GM19023 (cell line): ENCODE measurements around the gene ANK2.
A peak's percentile ranks its signal among the peaks of the same experiment; 100 is the strongest.

Experiments
- ATAC-seq: cut with Tn5 transposase; IDR thresholded peaks from one replicate; pipeline ENCODE4 v1.9.1; 2021; ENCODE audit warnings: mild to moderate bottlenecking, moderate library complexity; ENCODE audit not compliant: unreplicated experiment

ANK2 gene

DNA sequence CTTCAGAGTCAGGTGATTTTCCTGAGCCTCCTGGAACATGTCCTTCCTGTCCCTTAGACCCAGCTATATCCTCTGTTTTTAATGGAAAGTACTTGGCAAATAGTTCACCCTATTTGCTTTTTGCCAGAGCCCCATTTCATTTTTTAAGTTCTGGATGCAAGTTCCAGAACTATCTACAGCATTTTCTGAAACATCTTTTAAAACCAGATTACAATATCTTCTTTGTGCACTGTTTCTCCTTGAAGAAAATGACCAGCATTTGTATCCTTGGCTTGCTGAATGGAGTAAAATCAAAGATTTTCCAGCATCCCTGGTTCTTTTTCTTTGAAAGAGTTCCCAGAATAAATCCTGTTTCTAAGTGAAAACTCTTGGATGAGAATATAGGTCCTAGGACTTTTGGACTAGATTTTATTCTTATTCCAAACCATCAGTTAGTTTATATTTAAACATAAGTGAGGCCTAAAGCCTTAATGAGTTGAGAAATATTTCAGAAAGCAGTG is 224.3 kb downstream of the ANK2 start:
- no peak for ATAC-seq

DNA sequence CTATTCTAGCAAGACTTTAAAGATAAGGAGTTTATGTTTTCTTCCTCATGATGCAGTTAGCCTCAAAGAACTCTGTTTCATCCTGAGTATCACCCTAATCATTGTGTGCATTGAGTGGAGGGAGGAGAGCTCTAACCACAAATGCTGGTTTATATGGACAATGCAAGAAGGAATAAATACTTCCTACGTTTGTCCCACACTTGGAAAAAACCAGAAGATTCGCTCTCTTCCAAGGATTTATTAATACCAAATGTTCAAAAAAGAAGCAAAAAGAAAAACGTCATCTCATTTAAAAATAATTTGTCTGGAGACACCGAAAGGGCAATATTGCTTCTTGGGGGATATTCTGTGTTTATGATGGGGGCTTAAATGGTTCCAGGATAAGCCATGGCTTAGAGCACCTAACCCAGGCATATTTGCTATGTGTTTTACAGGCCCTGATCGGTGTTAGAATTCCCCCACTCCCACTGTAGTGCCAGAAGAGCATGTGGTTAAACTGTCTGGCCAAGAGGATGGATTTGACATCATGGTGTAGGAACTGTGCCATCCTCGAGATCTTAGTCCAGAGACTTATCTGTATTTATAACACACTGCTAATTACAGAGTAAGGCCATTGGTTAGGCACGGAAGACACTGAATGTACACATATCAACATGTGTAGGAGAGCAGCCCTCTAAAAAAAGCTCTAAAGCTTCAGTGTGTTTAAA is 227.2 kb downstream of the ANK2 start:
- ATAC-seq: no peak

DNA sequence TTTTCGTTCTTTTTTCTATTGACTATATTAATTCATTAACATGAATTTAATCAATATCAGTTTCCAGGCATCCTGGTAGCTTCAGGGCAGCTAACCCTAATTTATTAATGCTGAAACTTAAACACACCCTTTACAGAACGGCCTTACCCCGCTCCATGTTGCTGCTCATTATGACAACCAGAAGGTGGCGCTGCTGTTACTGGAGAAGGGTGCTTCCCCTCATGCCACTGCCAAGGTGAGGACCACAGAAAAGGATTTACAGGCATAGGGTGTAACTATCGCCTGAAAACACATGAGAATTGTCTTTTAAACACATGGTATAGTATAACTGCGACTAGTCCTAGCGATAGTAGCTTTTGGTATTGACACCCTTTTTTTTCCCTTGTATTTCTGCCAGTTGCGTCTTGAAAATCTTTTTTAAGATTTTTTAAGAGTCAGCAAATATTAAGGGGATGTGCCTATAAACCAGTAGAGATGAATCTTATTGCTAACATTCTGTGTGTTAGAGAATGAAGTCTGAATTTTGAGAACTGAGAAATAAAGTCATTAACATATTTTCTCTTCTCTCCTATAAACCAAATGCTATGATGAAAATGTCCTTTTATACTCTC is 229.0 kb downstream of the ANK2 start:
- ATAC-seq: peak; percentile 100

DNA sequence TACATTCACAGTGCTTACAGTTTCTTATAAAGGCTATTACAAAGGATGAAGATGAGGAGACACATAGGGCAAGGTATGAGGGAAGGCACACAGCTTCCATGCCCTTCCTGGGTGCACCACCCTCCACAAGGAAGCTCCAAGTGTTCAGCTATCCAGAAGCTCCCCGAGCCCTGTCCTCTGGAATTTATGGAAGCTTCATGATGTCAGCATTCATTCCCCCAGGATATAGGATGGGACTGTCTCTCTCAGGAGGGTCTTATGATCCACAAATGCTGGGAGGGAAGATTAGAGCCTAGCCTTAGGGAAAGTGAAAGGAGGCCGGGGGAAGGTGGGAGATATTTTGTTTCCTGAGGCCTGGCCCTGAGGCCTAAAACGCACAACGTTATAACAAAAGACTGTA is 236.0 kb downstream of the ANK2 start:
- no peak for ATAC-seq

DNA sequence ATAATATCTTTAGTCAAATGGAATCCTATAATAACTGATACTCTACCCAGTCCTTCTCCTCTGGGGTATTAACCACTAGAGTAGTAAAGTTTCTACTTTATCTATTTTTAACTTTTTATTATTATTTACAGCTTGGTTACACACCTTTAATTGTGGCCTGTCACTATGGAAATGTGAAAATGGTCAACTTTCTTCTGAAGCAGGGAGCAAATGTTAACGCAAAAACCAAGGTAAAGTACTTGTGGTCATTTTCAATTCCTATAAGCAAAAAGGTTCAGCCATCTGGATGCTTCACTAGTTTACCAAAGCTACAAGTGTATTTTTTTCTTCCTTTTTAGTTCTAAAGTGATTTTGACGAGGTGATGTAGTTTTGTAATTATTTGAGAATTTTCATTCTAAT is 238.8 kb downstream of the ANK2 start:
- ATAC-seq: no peak

DNA sequence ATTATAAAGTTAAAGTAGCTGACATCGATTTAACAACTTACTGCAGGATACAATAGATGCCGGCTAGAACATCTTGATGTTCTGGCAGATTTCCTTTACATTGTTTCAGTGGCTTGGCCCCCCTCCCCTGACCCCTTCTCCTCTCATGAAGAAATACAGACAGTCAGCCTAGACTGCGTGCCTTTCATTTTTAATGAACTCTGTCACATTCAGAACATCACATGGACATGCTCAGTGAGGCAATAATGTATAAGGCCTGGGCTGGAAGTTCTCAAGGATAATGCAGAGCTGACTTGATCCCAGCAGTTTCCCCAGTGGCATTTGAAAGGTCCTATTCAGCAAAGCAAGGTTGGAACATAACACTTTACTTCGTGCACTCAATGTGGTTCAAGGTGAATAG is 239.2 kb downstream of the ANK2 start:
- ATAC-seq: no peak

DNA sequence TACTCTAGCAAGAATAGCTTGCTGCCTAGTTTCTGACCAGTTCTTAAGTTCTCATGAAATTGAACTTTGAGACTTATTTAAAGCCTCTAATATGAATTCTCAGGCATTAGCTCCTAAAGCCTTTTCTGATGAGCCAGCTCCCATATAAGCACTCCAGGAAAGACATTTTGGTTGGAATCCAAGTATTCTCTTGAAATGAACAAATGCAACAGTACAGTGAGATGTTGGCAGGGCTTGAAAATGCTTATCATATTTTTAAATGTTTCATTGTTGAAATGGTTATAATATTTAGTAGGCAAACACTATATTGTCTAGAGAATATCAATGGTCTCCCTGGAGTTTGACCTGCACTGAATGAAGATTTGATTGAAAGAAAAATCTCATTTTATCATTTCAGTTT is 240.3 kb downstream of the ANK2 start:
- ATAC-seq: no peak

DNA sequence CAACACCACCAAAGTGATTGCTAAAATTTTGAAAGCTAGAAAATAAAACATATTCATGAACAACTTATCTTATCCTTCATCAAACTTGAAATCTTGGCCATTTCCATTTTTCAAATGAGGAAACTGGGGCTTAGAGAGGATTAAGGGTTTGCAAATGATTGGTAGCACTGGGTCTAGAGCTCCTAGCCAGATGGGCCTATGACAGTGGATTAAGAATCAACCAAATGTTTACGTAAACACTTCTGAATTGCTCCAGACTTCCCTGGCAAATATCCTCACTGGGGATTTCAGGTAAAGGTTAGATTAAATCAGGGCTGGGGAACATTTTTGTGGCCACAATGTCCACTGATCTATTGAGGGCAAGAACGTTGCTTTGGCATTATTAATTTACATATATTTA is 241.2 kb downstream of the ANK2 start:
- no peak for ATAC-seq

DNA sequence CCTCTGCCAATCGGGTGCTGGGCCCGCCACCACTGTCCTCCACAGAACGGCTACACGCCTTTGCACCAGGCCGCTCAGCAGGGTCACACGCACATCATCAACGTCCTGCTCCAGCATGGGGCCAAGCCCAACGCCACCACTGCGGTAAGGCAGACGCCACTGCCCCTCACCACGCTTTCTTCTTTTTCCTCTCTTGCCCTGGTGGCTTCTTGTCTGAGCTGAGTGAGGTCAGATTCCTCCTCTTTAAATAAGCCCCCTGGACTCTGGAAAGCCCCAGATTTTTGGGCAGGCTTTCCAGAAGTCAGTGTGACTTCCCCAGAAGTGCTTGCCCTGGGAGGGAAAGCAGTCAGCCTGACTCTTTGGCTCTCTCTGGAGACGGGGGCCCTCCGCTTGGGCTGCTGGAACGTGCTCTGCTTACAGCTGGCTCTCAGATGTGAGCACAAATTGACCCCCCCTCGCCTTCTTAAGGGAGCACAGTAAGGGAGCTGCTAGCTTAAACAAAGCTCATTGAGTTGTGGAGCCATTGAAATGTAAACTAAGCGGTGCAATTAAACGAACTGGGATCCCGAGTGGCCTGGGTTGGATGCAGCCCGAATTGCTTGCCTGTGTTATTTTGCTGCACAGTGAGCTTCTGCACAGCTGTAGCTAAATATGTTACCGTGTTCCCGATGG is 243.1 kb downstream of the ANK2 start:
- ATAC-seq: no peak

DNA sequence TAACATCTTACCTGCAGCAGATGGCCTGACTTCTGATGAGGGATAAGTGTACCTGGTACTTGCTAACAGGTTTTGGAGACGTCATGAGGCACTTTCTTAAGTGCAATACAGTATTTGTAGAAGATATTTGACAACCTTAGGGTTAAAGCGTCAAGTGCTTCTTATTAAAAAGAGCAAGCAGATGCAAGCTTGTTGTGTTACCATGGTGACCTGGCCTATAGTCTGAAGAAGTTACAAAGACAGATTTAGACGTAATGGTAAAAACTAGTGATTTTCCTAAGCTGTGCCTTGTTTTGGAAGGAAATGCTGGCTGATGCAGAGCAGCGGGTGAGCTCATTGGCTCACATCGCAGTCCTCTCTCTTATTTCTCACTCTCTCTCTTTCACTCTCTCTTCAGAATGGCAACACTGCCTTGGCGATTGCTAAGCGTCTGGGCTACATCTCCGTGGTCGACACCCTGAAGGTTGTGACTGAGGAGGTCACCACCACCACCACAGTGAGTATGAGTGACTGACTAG is 243.6 kb downstream of the ANK2 start:
- no peak for ATAC-seq

DNA sequence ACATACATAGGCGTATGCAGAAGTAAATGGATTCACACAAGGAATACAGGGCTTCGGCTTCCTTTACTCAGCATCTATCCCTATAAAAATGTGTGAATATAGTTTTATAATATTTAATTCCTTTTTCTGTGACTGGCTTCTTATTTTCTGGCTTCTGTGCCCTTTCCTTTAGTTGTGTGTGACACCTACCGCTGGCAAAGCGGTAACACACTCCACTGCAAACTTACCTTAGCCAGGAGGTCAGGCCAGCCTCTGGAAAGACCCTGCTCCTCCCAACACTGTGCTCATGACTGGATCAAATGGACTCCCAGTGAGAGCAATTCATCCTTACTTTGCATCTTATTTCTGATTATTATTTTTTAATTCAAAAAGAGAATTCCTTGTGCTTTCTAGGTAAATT is 244.2 kb downstream of the ANK2 start:
- no peak for ATAC-seq

DNA sequence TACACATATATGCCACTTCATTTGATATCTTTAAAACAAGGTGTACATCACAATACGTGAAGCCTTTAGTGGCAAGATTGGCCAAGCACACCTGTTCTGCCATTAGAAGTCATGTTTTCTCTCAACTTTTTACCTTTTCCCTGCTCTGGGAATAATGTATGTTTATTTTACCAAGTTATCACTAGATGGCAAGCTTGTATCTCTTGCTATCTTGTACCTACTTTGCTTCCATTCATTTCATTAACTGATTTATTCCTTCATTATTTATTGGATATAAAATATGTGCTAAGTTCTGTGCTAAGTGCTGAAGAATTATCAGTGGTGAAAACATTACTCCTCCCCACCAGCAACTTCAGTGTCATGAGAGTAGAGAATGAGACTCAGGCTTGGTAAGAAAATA is 245.5 kb downstream of the ANK2 start:
- no peak for ATAC-seq

DNA sequence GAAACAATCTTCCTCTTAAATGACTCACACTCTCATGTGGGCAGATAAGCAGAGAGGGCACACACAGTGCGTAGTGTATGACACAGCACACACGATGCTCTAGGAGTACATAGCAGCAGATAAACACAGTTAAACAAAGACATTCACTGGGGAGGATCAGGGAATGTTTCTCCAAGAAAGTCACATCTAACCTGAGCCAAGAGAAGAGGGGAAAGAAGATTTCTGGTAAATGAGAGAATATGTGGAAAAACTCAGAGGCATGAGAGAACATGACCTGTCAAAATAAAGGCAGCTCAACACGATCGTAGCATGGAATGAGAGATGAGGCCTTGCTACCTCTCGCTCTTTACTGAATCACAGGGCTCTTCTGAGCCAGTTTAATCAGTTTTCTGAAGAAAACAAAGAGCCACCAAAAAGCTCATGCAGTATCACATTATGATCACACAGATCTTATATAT is 251.0 kb downstream of the ANK2 start:
- no peak for ATAC-seq

DNA sequence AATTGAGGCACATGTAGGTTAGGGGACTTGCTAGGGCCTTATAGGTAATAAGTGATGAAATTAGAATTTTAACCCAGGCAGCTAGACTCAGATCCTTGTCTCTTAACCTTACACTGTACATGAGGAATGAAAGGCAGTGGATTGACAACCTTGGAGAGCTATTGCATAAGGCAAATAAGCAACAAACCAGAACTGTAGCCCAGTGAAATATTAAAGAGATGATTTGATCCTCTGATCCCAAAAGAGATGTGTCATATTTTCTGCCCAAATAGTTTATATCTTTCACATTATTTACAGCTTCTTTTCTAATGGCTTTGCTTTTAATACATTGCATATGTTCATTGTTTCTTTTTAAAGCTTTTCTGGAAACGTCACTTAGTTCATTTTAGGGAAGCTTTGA is 252.6 kb downstream of the ANK2 start:
- ATAC-seq: no peak

DNA sequence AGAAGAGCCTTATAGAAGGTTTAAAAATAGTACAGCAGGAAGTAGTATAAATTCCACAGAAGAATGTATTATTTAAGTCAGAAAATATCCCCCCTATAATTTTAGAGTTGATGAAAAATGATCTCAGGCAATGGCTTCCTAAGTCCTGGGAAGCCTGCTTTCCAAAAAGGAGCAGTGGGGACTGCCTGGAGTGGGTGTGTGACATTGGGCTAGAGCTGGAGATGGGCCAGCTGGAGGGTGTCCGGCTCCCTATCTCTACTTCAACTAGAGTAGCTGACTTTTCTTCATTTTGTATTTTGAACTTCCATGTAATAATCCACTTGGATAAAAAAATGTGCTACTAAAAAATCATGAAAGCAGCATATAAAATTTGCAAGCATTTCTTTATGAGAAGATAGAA is 253.9 kb downstream of the ANK2 start:
- ATAC-seq: no peak

DNA sequence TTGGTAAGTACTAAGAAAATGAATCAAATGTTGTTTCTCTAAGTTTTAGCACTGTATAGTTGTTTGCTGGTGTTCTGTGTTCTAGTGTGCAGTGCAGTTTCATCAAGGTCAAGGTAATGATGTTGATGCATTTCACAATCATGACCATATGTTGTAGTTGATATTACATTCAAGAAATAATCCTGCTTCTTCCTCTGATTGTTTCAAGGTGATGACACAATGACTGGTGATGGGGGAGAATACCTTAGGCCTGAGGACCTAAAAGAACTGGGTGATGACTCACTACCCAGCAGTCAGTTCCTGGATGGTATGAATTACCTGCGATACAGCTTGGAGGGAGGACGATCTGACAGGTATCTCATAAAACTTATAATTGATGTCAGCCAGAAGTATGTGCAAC is 261.6 kb downstream of the ANK2 start:
- no peak for ATAC-seq

DNA sequence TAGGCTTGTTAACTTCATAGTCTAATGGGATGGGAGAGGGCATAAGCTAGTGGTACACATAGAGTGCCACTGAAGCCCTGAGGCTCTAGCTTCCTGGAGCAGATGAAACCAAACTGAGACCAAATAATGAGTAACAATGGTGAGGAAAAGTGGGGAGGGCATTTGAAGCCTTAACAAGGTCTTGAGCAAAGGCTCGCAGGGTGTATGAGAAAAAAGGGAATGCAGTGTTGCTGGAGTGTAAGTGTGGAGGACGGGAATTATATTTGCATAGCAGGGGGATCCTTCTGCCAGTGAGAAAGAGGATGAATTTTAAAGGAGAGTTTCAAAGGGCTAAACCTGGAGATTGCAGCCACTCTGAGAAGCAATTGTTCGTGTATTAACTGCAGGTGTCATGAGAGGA is 263.1 kb downstream of the ANK2 start:
- ATAC-seq: no peak

DNA sequence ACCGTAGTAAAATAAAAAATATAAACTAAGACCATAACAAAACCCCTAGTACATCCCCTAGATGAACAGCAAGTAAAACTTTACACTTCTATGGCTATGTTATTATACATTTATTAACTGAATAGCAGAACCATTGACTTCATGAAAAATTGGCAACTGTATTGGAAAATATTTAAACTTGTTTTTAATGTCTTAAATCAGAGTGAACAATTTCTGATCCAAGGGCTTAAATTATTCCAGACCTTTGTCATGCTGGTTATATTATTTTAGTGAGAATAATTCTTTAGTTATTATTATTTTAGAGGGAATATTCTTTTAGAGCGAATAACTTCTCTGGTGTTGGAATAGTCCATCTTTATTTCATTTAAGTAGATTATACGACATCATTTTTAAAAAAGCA is 265.0 kb downstream of the ANK2 start:
- ATAC-seq: no peak

DNA sequence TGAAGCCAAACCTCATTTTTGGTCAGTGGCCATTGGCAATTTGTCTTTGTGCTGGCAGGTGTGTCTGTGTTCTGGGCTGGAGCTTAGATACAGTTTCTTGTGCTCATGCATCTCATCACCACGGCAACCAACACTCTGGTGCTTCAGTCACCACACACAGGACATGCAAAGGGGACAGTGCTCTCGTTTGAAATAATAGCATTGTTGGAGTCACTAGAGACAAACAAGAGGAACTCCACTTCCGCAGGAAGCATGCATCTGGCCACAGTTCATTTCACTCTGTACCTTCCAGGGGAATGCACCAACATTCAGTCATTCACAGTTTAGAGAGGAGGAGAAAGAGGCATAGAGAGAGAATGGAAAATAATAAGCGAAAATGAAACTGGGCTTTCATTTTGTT is 267.4 kb downstream of the ANK2 start:
- ATAC-seq: peak; percentile 97

DNA sequence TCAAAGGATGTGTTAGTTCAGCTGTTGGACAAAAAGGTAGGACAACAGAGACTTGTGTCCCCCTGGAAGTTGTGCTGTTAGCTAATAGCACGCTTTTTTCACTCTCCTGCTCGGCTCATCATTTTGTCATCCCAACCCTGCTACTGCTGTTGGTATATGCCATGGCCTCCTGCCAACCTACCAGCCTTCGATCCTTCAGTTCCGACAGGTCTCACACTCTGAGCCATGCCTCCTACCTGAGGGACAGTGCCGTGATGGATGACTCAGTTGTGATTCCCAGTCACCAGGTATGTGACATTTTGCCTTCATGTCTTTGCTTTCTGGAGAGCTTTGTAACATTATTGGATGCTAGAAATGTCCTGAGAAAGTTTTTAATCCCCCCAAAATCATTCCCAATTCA is 268.1 kb downstream of the ANK2 start:
- ATAC-seq: no peak

DNA sequence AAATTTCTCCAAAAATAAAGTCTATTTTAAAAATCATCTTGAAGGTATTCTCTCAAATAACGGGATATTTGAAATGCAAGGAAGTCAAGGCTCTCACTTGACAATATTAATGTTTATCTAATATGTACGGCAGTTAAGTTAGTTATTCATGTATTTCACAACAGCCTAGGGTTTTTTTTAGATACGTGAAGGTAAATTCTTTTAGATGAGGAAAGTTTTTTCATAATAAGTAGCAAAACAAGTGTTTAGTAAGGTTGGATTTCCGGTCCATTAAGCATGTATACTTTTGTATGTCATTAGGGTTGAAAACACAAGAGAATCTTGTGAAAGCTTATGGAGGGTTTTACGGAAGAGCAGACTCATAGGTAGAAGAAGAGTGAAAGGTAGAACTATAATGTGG is 273.3 kb downstream of the ANK2 start:
- no peak for ATAC-seq
